Smooth muscle cell (in vitro differentiated cells): ENCODE results near the gene EHBP1L1. TPM values are rescaled to one million over a fixed set of nuclear protein-coding genes. Genes with fewer than 3 reads are reported as not detected.

Experiments
- DNase-seq: peaks from one replicate; lab custom pipeline; 2025; ENCODE audit not compliant: unreplicated experiment; lab: John Stamatoyannopoulos, UW
- H2AFZ ChIP-seq: fragments of 200-600 bp; sonication (generic); 2 replicates; pipeline ENCODE4 v1.6.0; 2016; ENCODE audit warnings: antibody characterized with exemption, low read depth, mild to moderate bottlenecking
- H3F3A ChIP-seq: fragments of 200-600 bp; sonication (generic); 2 replicates; pipeline ENCODE4 v1.6.0; 2017; ENCODE audit warnings: antibody characterized with exemption, low read depth
- H3K27ac ChIP-seq: fragments of 200-600 bp; sonication (generic); 2 replicates; pipeline ENCODE4 v1.5.1; 2016; ENCODE audit warnings: low read depth, mild to moderate bottlenecking
- H3K27me3 ChIP-seq: fragments of 200-600 bp; sonication (generic); 2 replicates; pipeline ENCODE4 v1.6.1; 2016; ENCODE audit warnings: low read depth, mild to moderate bottlenecking
- H3K36me3 ChIP-seq: fragments of 200-600 bp; sonication (generic); 2 replicates; pipeline ENCODE4 v1.5.1; 2016; ENCODE audit warnings: low read depth
- H3K4me1 ChIP-seq: fragments of 200-600 bp; sonication (generic); 2 replicates; pipeline ENCODE4 v1.5.1; 2016; ENCODE audit warnings: low read depth
- H3K4me2 ChIP-seq: fragments of 200-600 bp; sonication (generic); 2 replicates; pipeline ENCODE4 v1.6.0; 2016; ENCODE audit warnings: mild to moderate bottlenecking
- H3K4me3 ChIP-seq: fragments of 200-600 bp; sonication (generic); 2 replicates; pipeline ENCODE4 v1.5.1; 2016; ENCODE audit warnings: mild to moderate bottlenecking
- H3K79me2 ChIP-seq: fragments of 200-600 bp; sonication (generic); 2 replicates; pipeline ENCODE4 v1.6.0; 2016; ENCODE audit warnings: low read depth, mild to moderate bottlenecking
- H3K9ac ChIP-seq: fragments of 200-600 bp; sonication (generic); 2 replicates; pipeline ENCODE4 v1.6.0; 2016; ENCODE audit warnings: low read depth
- H3K9me3 ChIP-seq: fragments of 200-600 bp; sonication (generic); replicated peaks from 2 replicates; pipeline ENCODE4 v1.5.1; 2016; ENCODE audit warnings: low read depth
- H4K20me1 ChIP-seq: fragments of 200-600 bp; sonication (generic); 2 replicates; pipeline ENCODE4 v1.6.0; 2016; ENCODE audit warnings: low read depth
- CTCF ChIP-seq: fragments of 200-600 bp; sonication (generic); IDR thresholded peaks from 2 replicates; pipeline ENCODE4 v1.5.1; 2017; ENCODE audit warnings: borderline replicate concordance, mild to moderate bottlenecking, antibody characterized with exemption; ENCODE audit not compliant: insufficient read depth, poor library complexity, severe bottlenecking
- WGBS: methylation state at CpG from one replicate; pipeline ENCODE4 v1.1.7; 2016; ENCODE audit warnings: low lambda C conversion rate; 5-methylcytosine and 5-hydroxymethylcytosine counted together
- polyA plus RNA-seq: library from polyadenylated mRNA; unstranded; fragments of >200 nt; fragmentation: Nextera tagmentation; extraction: Ambion mirVana; gene quantifications from 2 replicates; pipeline ENCODE4 v1.2.1, GENCODE V29; 2016
- total RNA-seq: library from RNA; depleted of rRNA; stranded (reverse); fragments of >200 nt; gene quantifications from 2 replicates; pipeline ENCODE4 v1.2.3, GENCODE V29; 2014

The EHBP1L1 gene
- total and polyA plus RNA-seq, 2 experiments from 2014 or later: 5.1 to 29.5 TPM

GRCh38 chr11:65622011-65622410 is 46.2 kb downstream of the EHBP1L1 start:
- H3K27me3 ChIP-seq: no peaks in the 10 kb centered on the region
- no peak overlapping the region for H3K27ac ChIP-seq
- no peaks in the 10 kb centered on the region for H3K4me1 ChIP-seq
- WGBS: 93% methylated on average over 9 of the region's 16 CpGs
- TF ChIP-seq CTCF: no peak
- H3K4me3 ChIP-seq: no peak overlapping the region
- H3K79me2 ChIP-seq: peaks cover 12% of the 10 kb centered on the region
- no peaks in the 10 kb centered on the region for H3F3A ChIP-seq
- H3K9ac ChIP-seq: no peak overlapping the region
- H3K36me3 ChIP-seq: no peaks in the 10 kb centered on the region
- no peak for DNase-seq
- no peak overlapping the region for H3K4me2 ChIP-seq
- no peaks in the 10 kb centered on the region for H4K20me1 ChIP-seq
- H3K9me3 ChIP-seq: no peaks in the 10 kb centered on the region
- H2AFZ ChIP-seq: no peak overlapping the region

- Histone ChIP-seq H3K4me2 (no peak overlapping the region), H3K4me3 (no peak overlapping the region), H3K27me3 (no peaks in the 10 kb centered on the region), H3K27ac (no peak overlapping the region), H3K4me1 (no peaks in the 10 kb centered on the region), H4K20me1 (no peaks in the 10 kb centered on the region), H3K9ac (no peak overlapping the region), H3K79me2 (peaks cover under 1% of the 10 kb centered on the region), H3F3A (no peaks in the 10 kb centered on the region), H3K36me3 (no peaks in the 10 kb centered on the region), H3K9me3 (no peaks in the 10 kb centered on the region), H2AFZ (no peak overlapping the region)
- DNase-seq: no peak
- 98% methylated on average over 14 of the region's 14 CpGs for WGBS
- TF ChIP-seq CTCF: no peak
These were observed 47.3 kb downstream of the EHBP1L1 start for GRCh38 chr11:65623177-65623576.

- TF ChIP-seq CTCF: no peak
- Histone ChIP-seq H3K4me3 (no peak overlapping the region), H3K36me3 (no peaks in the 10 kb centered on the region), H3F3A (no peaks in the 10 kb centered on the region), H3K9me3 (no peaks in the 10 kb centered on the region), H2AFZ (no peak overlapping the region), H3K9ac (no peak overlapping the region), H3K79me2 (no peaks in the 10 kb centered on the region), H3K27me3 (no peaks in the 10 kb centered on the region), H3K4me2 (no peak overlapping the region), H4K20me1 (no peaks in the 10 kb centered on the region), H3K27ac (no peak overlapping the region), H3K4me1 (no peaks in the 10 kb centered on the region)
- 95% methylated on average over 25 of the region's 25 CpGs for WGBS
- DNase-seq: no peak
These were observed 48.2 kb downstream of the EHBP1L1 start for GRCh38 chr11:65623852-65624616.
